Nephron progenitor cell (in vitro differentiated cells): ENCODE results near the gene LCLAT1.
"Not testable (repeated sequence)": the region's sequence is repeated elsewhere in the genome, so short reads cannot be mapped to it uniquely, and the experiment has no call there.

Source experiments
- DNase-seq: peaks from one replicate; pipeline ENCODE4 v3.0.0; 2021
- H3K27ac Mint-ChIP-seq: 2 replicates; pipeline ENCODE4 v1.8.0; 2021; ENCODE audit warnings: mild to moderate bottlenecking, moderate library complexity, mixed read lengths
- H3K27me3 Mint-ChIP-seq: 2 replicates; pipeline ENCODE4 v1.8.0; 2021; ENCODE audit warnings: mild to moderate bottlenecking, low read depth, mixed read lengths; ENCODE audit not compliant: poor library complexity
- H3K36me3 Mint-ChIP-seq: 2 replicates; pipeline ENCODE4 v1.8.0; 2021; ENCODE audit warnings: low read depth, mixed read lengths
- H3K4me1 Mint-ChIP-seq: 2 replicates; pipeline ENCODE4 v1.8.0; 2021; ENCODE audit warnings: mixed read lengths
- H3K4me3 Mint-ChIP-seq: 2 replicates; pipeline ENCODE4 v1.8.0; 2021; ENCODE audit warnings: mild to moderate bottlenecking, moderate library complexity, mixed read lengths
- H3K9me3 Mint-ChIP-seq: 2 replicates; pipeline ENCODE4 v1.8.0; 2021; ENCODE audit warnings: mild to moderate bottlenecking, moderate library complexity, mixed read lengths
- CTCF ChIP-seq: fragments of 200-600 bp; sonication (generic); IDR thresholded peaks from 2 replicates; pipeline ENCODE4 v1.5.0; 2021; ENCODE audit warnings: antibody characterized with exemption

LCLAT1 gene

GRCh38 chr2:30612371-30612770, 165.3 kb downstream of the LCLAT1 start:
- H3K4me3 Mint-ChIP-seq: no peak overlapping the region
- no peak for DNase-seq
- no peak overlapping the region for H3K27ac Mint-ChIP-seq
- peaks cover 11% of the 10 kb centered on the region for H3K36me3 Mint-ChIP-seq
- no peak for TF ChIP-seq CTCF
- H3K9me3 Mint-ChIP-seq: no peaks in the 10 kb centered on the region
- no peaks in the 10 kb centered on the region for H3K27me3 Mint-ChIP-seq
- peaks cover 21% of the 10 kb centered on the region for H3K4me1 Mint-ChIP-seq

- H3K4me3 Mint-ChIP-seq: no peak overlapping the region
- peaks cover 7% of the 10 kb centered on the region for H3K36me3 Mint-ChIP-seq
Measured at GRCh38 chr2:30613001-30613400, 166.0 kb downstream of the LCLAT1 start.

GRCh38 chr2:30614227-30614626, 167.2 kb downstream of the LCLAT1 start:
- H3K9me3 Mint-ChIP-seq, H3K27me3 Mint-ChIP-seq, H3K27ac Mint-ChIP-seq, H3K36me3 Mint-ChIP-seq, H3K4me3 Mint-ChIP-seq, DNase-seq: not testable (repeated sequence)
- peaks cover 21% of the 10 kb centered on the region for H3K4me1 Mint-ChIP-seq

More at GRCh38 chr2:30613001-30613400, 166.0 kb downstream of the LCLAT1 start:
- DNase-seq: no peak
- no peaks in the 10 kb centered on the region for H3K9me3 Mint-ChIP-seq
- H3K4me1 Mint-ChIP-seq: peaks cover 21% of the 10 kb centered on the region
- no peak for TF ChIP-seq CTCF
- no peaks in the 10 kb centered on the region for H3K27me3 Mint-ChIP-seq
- peak overlapping the region; percentile 33 for H3K27ac Mint-ChIP-seq

- DNase-seq: no peak
- Mint-ChIP-seq H3K27ac (no peak overlapping the region), H3K27me3 (no peaks in the 10 kb centered on the region), H3K4me1 (peaks cover 21% of the 10 kb centered on the region), H3K36me3 (peaks cover 2% of the 10 kb centered on the region), H3K4me3 (no peak overlapping the region), H3K9me3 (no peaks in the 10 kb centered on the region)
- TF ChIP-seq CTCF: no peak
Measured at GRCh38 chr2:30615926-30616325, 168.9 kb downstream of the LCLAT1 start.

GRCh38 chr2:30620102-30620501, 173.1 kb downstream of the LCLAT1 start:
- Mint-ChIP-seq H3K27me3 (peaks cover 3% of the 10 kb centered on the region), H3K36me3 (peaks cover 34% of the 10 kb centered on the region), H3K4me1 (no peaks in the 10 kb centered on the region), H3K4me3 (no peak overlapping the region), H3K27ac (no peak overlapping the region), H3K9me3 (peaks cover 9% of the 10 kb centered on the region)
- TF ChIP-seq CTCF: no peak
- no peak for DNase-seq

GRCh38 chr2:30621836-30622235, 174.8 kb downstream of the LCLAT1 start:
- Mint-ChIP-seq H3K36me3 (peaks cover 34% of the 10 kb centered on the region), H3K9me3 (peaks cover 9% of the 10 kb centered on the region), H3K27me3 (peaks cover 3% of the 10 kb centered on the region), H3K4me3 (no peak overlapping the region), H3K27ac (no peak overlapping the region), H3K4me1 (no peaks in the 10 kb centered on the region)
- DNase-seq: no peak
- TF ChIP-seq CTCF: no peak
